Thoracic aorta endothelial cell (primary cell): ENCODE measurements around the gene POC1B. TPM values are rescaled to one million over a fixed set of nuclear protein-coding genes. Genes with fewer than 3 reads are reported as not detected.

ENCODE experiments used
- small RNA-seq: library from RNA; depleted of rRNA; stranded (forward); fragments of <200 nt; gene quantifications from one replicate; pipeline ENCODE3, GENCODE V24; 2012
- total RNA-seq: library from RNA; depleted of rRNA; stranded (reverse); fragments of >200 nt; gene quantifications from 2 replicates; pipeline ENCODE4 v1.2.3, GENCODE V29; 2012

POC1B gene
- total RNA-seq, result 33.6 and 40.6 TPM in 2 replicates

DNA sequence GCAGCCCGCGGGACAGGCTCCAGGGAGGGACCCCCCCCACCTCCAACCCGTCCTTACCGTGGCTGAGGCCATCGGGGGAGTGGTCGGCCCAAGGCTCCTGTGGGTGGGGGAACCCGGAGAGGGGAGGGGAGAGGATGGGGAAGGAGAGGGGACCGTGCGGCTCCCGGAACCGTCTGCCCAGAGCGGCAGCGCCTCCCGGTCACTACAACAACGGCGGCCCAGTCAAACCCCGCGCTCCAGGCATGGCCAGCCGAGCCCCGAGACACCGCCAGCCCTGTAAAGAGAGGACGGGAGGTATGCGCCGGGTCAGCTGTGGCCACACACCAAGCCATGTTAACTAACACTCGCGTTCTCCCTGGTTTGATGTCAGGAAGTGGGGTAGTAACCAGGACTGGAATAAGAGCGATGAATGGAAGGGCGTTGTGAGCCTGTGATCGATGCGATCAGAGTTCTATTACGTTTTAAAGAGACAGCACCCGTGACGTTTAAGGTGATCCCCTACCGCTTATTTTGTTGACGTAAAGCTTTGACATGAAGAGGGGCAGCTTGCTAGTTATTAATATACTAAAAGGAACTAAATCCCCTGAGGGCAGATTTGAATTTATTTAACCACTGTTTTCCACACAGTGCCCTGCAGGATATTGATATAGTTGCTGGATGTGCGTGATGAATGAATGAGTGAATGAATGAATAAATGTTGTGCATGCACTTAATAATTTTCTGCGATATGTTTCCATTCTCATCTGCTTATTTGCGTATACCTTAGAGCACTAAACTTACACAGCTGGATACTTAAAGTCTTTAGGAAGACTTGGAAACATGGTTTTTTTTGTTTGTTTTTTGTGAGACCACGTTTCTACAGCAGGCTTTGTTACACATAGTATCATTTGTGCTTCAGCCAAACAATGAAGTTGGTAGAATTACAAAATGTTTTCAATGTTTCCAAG is at the start of gene POC1B:
TSS of gene POC1B (minus strand) at position 224 of the 947 bp plus-strand sequence. CDS start at position 72, 152 bp downstream.

GRCh38 chr12:89524541-89525304 is 1.1 kb downstream of the POC1B start, which contains the start of gene GALNT4:
TSS of gene GALNT4 (minus strand) at chr12:89524796. CDS start at chr12:89524549, 247 bp downstream.

Small RNA genes lying within 50 kb of the gene (small RNA-seq; reads per million reads assigned to genes)
- not detected for gene AC025034.2
- not detected for gene POC1B-GALNT4

Other genes with a start within 250 kb of the POC1B start
- 238 and 360 TPM in 2 replicates for gene DUSP6, start 173.5 kb downstream of the POC1B start, total RNA-seq
- gene GALNT4, start 1.3 kb downstream of the POC1B start, total RNA-seq, result 26.1 and 27.8 TPM in 2 replicates
- 40.5 and 62.4 TPM in 2 replicates for gene ATP2B1, start 182.8 kb upstream of the POC1B start, total RNA-seq